ENCODE data around the gene GRIK2.
"Not testable (repeated sequence)": the region's sequence is repeated elsewhere in the genome, so short reads cannot be mapped to it uniquely, and the experiment has no call there.

Gene GRIK2

DNA sequence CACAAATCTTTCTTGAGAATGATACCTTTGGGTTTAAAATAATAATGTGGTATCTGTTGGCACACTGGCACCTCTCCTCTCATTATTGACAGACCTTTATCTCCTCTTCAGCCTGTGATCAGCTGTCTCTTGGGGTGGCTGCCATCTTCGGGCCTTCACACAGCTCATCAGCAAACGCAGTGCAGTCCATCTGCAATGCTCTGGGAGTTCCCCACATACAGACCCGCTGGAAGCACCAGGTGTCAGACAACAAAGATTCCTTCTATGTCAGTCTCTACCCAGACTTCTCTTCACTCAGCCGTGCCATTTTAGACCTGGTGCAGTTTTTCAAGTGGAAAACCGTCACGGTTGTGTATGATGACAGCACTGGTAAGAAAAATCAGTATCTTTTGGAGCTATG lies 232.8 kb downstream of the GRIK2 start:
- DNase-seq (ENCODE audit: low read depth in 2 of 3, low spot score in 2 of 3) = no peak

DNA sequence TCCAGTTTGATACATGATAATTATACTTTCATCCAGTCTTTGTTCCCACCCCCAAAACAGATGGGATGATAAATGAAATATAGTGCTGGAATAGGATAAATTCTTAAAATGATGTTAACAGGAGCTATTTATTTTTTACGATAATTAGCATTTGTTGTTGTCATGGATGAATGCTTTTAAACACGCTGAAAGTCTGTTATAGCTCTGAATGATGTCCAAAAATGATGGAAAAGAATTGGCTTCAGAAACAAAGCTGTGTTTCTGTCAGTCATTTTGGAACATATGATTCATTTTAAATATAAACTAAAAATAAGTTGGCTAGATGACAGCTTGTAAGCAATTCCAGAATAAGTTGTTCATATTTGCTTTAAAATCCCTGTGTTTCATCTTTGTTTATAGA lies 237.4 kb downstream of the GRIK2 start:
- DNase-seq (ENCODE audit: low read depth in 2 of 3, low spot score in 2 of 3) = no peak

DNA sequence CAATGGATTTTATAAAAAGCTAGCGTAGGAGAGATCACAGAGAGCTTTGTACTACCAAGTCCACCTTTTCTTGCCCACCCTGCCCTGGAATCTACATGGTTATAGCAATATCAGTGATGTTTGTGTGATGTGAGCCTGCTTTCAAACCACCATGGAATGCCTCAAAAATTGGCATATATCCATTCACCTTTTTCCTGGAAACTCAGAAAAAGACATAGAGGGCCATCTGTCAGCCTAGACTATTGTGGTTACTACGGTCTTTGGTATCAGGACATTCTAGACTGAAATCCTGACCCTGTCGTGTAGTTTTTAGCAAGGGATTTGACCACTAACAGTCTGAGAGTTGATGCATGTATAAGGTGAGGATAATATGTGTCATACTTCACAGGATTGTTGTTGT lies 239.6 kb downstream of the GRIK2 start:
- DNase-seq (ENCODE audit: low read depth in 2 of 3, low spot score in 2 of 3) = no peak

DNA sequence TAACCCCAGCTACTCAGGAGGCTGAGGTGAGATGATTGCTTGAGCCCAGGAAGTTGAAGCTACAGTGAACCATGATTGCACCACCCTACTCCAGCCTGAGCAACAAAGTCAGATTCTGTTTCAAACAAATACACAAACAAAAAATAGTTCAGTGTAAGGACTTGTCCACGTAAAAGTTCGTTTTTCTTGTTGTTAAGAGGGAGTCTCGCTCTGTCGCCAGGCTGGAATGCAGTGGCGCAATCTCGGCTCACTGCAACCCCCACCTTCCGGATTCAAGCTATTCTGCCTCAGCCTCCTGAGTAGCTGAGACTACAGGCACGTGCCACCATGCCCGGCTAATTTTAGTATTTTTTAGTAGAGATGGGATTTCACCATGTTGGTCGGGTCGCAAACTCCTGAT lies 245.4 kb downstream of the GRIK2 start:
- not testable (repeated sequence) for DNase-seq (ENCODE audit: low read depth in 2 of 3, low spot score in 2 of 3)

DNA sequence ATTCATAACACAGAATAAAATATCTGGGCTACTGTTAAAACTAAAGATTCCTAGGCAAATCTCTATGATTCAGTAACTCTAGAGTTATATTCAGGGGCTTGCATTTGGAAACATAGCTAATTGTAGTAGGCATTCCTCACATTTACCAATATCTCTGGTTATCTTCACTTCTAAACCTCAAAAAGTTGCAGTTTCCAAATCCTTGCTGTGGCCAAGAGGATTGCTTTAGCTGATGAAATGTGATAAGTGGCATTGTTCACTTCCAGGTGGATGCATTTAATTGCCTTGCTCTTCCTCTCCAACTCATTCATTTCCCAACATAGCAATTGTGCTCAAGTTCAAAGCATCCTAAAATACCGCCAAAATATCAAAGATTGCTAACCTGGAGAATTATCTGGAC lies 246.6 kb downstream of the GRIK2 start:
- DNase-seq (ENCODE audit: low read depth in 2 of 3, low spot score in 2 of 3) = no peak

DNA sequence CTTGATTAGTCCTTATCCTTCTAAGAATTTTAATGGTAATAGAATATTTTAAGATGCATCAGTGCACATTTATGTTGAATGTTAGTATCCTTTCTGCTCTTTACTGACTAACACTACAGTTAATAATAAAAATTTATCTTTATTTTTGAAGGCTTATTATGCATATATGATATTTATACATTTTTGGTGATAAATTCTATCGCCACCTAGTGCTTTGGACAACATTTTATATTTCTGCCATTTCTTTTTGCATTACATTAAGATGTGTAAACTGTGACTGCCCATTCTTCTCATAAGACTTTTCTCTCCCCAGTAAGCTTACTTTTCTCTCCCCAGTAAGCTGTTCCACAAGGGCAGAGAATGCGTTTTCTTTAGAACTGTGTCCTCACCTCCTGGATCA lies 252.3 kb downstream of the GRIK2 start:
- no peak for DNase-seq (ENCODE audit: low read depth in 2 of 3, low spot score in 2 of 3)

DNA sequence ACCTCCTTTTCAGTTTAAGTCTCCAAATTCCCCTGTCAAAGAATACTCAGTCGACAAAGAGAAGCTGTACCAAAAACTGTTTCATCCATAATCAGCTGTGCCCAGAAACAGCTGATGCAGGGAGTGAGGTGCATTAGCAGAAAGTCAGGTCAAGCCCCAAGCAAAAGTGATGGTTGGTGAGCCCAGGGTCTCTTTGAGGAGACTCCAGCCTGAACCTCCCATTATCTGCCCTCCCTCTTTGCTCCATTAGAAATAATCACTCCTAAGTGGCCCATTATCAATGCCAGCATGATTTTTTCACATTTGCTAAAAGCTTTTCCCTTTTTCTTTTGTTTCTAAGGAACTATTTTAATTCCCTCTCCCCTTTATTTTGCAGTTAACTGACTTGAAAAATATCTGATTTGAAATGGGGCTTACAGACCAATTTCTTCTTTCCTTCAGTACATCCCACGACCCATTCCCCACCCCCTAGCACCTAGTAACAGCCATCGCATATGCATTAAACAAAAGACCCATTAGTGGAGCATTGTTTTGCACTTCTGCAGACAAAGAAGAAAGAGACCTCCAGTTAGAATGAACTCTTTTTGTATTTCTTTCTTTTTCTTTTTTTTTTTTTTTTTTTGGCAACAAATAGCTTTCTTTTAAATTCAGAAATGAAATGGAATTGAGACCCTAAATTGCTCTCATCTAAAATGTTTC lies 257.0 kb downstream of the GRIK2 start:
- DNase-seq (ENCODE audit: low read depth in 2 of 3, low spot score in 2 of 3) = no peak

DNA sequence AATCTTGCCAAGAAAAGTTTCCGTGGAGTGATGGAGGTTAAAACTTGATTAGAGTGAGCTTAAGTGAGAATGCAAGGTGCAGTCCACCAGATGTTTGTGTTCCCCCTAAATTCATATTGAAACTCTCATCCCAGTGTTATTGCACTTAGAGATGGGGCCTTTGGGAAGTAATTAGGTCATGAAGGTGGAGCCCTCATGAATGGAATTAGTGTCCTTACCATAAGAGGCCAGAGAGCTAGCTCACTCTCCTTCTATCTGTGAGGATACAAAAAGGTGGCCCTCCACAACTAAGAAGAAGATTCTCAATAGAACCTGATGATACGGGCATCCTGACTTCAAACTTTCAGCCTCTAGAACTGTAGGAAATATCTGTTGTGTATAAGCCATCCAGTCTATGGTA lies 258.6 kb downstream of the GRIK2 start:
- DNase-seq (ENCODE audit: low read depth in 2 of 3, low spot score in 2 of 3) = no peak

DNA sequence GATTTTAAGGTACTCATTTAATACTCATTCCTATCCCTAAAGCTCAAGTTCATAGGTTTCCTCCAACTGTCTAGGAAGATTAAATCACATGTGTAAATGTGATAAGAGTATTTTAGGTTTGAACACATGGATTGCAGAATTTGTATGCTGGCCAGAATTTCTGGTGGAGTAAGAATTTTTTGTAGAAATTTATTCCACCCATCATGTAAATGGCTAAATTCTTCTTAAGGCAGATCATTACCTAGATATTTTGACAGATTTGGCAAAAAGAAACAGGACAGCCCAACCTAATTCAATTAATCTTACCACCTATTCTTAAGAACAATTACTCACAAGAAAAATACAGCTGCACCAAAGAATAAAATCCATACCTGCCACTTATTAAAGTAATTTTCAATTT lies 261.6 kb downstream of the GRIK2 start:
- DNase-seq (ENCODE audit: low read depth in 2 of 3, low spot score in 2 of 3) = no peak

DNA sequence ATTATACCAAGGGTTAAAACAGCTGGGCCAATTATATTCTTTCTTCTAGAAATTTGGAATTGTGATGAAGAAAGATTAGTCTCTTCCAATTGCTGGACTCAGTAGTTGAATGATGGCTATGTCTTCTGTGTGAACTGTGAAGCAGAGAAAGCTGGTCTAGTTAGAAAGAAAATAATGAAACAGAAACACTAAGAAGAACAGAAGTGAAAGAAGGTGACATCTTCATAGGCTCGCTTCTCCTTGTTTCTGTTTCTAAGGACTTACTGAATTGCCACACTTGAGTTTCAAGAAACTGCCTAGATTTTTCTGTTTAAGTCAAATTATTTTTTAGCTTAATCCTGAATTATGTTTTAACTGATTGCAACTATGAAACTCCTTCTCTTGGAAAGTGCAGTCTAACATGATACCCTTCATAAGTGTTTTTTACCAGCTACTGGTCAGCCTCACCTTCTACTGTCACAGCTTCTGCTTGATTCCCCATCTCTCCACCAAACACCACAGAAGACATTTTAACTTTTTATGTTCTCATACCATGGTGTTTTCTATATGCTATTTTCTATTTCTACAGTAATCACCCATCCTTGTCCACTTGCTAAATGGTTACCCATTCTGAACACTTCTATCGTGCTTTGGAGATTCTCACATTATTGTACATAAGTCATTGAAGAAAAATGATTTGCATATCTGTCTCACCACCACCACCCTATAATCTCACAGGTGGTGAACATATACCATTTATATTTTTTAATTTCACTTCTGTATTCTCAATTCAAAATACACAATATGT lies 268.8 kb downstream of the GRIK2 start:
- DNase-seq (ENCODE audit: low read depth in 2 of 3, low spot score in 2 of 3) = no peak

DNA sequence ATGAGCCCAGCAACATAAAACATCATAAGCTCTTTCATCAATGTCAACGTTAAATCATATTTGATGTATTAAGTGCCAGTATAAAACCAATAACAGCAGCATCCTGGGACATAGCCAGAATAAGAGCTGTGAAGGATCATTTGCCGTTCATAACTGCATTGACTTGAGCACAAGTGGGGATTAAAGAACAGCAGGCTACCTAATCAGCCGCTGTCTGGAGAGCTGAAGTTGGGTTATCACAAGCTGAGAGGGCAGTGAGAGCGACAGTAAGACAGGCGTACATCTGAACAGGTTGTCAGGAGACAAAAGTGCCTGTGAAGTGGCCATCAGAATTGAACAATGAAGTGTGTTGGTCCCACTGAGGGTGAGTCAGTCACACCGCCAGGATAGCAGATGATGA lies 269.6 kb downstream of the GRIK2 start:
- no peak for DNase-seq (ENCODE audit: low read depth in 2 of 3, low spot score in 2 of 3)

DNA sequence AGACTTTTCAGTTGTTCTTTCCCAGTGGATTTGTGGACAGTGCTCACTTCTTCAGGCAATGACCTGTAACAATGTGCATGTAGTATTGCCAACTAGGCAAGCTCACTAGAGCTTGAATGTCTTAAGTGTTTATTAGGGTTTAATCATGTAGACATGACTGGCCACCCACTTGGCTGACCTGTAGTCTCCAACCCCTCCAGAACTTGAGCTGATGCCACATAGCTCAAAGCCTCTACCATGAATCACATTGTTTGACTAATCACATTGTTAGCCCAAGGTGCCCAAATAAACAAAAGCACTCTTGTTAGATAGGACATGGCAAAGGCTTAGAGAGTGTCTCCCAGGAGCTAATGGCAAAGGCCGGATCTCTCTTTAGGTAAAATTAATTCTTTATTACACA lies 272.7 kb downstream of the GRIK2 start:
- no peak for DNase-seq (ENCODE audit: low read depth in 2 of 3, low spot score in 2 of 3)

DNA sequence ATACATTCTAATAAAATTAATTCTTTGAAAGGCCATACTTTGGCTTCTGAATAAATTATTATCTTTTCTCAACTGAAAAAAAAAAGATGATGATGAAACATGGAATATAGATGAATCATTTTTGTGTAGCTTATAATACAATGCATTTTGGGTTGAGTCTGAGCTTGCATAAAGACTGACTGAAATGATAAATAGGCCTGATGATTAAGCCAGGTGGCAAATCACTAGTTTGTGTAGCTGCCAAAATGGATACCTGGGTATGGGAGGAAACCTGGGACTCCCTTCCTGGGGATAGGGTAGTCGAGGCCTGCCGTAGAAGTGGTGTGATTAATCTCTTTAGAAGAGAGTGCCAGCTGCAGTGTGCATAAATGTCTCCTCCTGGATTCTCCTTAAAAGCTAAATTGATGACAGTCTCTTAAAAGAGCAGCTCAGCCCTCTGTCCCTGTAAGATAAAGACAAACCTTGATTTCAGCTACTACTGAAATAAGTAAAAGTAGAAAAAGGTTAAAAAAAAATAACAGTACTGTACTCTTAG lies 275.1 kb downstream of the GRIK2 start:
- DNase-seq (ENCODE audit: low read depth in 2 of 3, low spot score in 2 of 3) = no peak

DNA sequence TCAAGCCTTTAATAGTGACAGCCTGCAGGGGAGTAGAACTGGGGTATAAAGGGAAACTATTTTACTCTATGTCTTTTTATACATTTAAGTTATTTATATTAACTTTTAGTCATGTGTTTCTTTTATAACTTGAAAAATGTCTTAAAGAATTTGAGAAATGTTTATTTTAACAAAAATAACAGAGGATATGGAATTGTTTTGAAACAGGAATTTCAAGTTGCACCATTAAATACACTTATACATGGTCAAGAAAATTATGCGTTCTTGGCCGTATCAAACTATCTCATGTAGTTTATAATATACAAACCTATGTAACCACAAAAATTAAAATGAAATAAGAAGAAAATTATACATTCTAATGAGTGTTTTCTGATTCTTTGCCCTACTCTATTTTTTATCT lies 282.7 kb downstream of the GRIK2 start:
- DNase-seq (ENCODE audit: low read depth in 2 of 3, low spot score in 2 of 3) = no peak

DNA sequence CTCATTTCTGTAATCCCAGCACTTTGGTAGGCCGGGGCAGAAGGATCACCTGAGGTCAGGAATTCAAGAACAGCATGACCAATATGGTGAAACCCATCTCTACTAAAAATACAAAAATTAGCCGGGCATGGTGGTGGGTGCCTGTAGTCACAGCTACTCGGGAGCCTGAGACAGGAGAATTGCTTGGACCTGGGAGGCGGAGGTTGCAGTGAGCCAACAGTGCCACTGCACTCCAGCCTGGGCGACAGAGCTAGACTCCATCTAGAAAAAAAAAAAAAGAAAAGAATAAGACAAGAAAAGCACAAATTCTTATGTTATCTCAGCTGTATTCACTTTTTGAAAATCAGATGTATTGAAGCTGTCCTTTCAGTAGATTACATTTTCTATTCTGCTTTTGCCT lies 289.4 kb downstream of the GRIK2 start:
- DNase-seq (ENCODE audit: low read depth in 2 of 3, low spot score in 2 of 3) = no peak

DNA sequence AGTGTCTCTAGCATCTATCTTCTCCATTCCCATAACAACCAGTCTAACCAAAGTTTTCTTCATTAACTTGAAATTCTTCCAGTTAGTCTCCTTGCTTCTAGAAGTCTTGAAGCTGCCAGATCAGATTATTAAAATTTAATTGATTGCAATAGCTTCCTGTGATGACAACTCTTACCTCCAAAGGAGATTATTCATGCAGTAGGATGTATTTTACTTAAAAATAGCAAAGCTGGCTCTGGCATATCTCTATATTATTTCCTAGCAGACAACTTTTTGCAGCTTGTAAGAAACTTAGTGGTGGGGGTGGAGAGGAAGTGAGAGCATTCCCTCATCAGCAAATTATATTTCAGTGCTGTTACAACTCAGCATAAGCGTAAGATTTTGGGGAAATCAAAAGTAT lies 290.4 kb downstream of the GRIK2 start:
- DNase-seq (ENCODE audit: low read depth in 2 of 3, low spot score in 2 of 3) = no peak

DNA sequence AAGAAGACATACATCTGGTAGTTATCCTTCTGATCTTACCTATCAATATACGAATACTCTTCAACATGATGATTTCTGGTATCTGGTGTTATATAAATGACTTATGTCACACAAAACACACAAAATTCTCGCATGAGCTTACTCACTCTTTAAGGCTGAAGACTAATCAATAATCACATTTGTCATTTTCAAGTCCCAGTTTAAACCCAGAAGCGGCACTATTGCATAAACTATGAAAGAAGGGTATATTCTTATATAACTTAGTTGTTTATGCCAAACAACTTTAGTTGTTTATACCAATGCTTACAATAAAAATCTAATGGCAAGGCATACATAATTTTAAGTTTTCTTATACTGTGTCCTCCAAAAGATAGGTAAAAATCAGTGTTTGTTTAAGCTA lies 293.1 kb downstream of the GRIK2 start:
- no peak for DNase-seq (ENCODE audit: low read depth in 2 of 3, low spot score in 2 of 3)

DNA sequence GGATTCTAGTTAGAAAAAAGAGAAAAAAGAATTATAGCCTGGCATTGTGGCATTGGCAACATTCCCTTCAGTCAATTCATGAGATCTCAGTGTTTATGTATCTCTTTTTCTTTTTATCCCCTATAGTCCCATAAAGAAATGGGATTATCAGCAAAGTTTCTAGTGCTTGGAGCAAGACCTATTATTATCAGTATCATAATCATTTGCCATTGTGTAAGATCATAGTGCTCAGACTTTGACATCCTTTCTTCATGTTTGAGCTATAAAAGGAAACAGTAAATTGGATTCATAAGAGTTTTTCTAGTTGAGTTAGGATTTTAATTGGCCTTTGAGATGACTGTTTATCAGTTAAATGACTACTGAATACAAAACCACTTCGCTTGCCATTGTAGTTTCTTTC lies 295.6 kb downstream of the GRIK2 start:
- DNase-seq (ENCODE audit: low read depth in 2 of 3, low spot score in 2 of 3) = no peak

DNA sequence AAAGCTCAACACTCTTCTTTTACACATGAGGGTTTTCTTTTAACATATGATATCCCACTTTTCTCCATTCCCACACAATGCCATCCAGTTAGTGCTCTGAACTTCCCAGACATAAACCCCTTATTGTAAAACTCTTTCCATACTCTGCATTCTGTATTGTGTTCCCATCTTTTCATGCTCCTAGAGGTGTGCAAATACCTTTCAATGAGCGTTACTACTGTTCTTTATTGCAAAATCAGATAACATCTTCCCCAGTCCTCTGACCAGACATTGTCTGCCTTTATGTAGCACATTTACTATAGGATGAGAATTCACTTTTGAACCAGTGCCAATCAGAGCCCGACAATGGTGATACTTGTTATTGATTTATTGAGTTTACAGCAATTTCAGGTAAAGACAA lies 296.2 kb downstream of the GRIK2 start:
- DNase-seq (ENCODE audit: low read depth in 2 of 3, low spot score in 2 of 3) = no peak

DNA sequence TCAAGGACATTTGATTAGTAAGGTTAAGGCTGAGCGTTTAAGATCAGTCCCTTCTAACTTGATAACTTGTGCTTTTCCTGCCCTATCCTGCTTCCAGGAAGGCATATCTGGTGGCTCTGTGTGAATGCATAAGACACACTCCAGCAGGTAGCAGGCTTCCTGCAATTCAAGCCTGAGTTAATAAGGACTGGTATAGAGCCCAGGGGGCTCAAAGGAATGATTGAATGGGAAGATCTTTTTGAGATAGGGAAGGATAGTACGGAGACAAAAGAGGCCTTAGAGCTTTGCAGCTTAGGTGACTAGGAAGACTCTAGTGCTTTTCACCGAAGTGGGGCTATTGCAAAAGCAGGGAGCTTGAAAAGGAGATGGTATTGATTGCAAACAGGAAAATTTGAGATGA lies 307.1 kb downstream of the GRIK2 start:
- DNase-seq (ENCODE audit: low read depth in 2 of 3, low spot score in 2 of 3) = no peak

DNA sequence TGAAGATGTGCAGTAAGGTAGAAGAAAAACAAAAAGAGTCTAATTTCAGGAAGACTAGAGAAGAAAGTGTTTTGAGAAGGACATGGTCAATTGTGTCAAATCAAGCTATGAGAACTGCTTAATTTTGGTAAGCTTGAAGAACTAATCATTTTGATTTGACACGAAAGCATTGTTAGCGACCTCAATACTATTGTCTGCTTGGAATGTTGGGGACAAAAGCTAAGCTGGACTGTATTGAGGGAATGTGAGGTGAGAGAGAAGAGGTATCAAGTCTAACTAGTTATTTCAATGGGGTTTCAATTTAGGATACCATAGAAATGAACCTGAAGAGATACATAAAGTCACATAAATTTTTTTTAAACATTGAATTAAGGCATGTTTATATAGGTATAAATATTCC lies 309.8 kb downstream of the GRIK2 start:
- no peak for DNase-seq (ENCODE audit: low read depth in 2 of 3, low spot score in 2 of 3)

DNA sequence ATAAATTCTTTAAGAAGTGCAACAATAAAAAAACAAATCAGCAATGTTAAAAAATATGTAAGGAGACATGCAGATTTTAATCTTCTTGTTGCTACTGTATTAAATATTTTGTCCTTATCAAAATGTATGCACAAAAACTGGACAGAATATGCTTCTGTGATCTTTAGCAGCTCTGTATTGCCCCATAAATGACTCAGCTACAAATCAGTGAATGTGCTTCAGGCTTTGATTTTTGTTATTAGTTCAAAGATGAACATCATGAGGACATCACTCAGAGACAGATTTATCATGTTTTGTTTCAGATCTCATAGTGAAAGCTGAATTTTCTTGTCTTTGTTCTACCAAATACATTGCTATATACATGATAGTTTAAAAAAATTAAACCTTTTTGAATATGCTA lies 312.4 kb downstream of the GRIK2 start:
- DNase-seq (ENCODE audit: low read depth in 2 of 3, low spot score in 2 of 3) = no peak

DNA sequence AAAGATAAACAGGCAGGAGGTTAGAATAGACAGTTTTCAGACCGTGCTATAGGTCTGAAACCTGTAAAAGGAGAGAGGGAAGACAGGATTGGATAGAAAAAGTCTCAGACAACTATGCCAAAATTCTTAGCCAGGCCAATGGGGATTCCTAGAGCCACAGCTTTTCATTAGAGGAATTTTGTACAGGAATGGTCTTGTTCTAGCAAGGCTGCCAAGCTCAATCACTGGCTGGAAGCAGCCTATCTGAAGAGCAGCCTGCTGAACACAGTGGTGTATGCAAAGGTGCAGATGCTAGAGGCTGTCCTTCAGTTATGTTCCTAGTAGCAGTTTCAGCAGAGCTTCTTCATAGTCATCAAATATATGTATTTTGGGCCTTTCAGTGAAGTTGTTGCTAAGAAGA lies 313.1 kb downstream of the GRIK2 start:
- no peak for DNase-seq (ENCODE audit: low read depth in 2 of 3, low spot score in 2 of 3)
